Measurements from ENCODE around the gene PHOSPHO1.
A peak's percentile ranks its signal among the peaks of the same experiment; 100 is the strongest.

DNA sequence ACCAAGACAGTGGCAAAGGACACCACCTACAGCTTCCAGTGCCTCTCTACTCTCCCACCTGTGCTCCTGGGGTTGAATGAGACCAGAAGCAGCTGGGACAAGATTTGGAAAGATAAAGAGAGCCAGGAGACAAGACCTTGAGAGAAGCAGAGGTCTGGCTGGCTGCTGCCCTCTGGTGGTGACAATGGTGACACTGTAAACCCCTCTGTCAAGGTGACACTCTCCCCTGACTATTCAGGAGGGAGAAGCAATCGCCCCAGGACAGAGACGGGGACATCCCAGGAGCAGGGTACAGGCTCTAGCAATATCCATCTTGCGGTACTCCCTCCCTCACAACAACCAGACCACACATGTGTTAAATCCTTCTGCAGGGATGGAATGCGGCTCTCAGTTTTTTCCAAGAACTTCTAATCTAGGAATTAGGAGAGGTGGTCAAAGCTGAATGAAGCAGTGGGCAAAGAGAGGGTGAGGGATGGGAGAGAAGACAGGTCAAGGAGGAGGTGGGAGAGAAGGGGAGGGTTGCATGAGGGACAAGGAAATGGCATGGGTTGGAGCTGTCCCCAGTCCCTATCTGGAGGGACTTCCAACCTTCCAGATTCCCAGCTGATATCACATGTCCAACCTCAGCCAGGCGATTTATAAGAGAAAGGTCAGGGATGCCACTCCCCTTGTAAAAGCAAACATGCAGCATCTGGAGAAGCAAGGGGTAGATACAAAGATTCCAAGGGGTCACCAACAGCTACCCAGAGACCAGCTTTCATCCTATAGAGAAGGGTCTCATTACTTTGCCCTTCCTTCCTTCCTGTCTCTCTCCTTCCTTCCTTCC, 2.9 kb downstream of the PHOSPHO1 start:
- TF ChIP-seq, protein P1, sequence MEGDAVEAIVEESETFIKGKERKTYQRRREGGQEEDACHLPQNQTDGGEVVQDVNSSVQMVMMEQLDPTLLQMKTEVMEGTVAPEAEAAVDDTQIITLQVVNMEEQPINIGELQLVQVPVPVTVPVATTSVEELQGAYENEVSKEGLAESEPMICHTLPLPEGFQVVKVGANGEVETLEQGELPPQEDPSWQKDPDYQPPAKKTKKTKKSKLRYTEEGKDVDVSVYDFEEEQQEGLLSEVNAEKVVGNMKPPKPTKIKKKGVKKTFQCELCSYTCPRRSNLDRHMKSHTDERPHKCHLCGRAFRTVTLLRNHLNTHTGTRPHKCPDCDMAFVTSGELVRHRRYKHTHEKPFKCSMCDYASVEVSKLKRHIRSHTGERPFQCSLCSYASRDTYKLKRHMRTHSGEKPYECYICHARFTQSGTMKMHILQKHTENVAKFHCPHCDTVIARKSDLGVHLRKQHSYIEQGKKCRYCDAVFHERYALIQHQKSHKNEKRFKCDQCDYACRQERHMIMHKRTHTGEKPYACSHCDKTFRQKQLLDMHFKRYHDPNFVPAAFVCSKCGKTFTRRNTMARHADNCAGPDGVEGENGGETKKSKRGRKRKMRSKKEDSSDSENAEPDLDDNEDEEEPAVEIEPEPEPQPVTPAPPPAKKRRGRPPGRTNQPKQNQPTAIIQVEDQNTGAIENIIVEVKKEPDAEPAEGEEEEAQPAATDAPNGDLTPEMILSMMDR (IDR thresholded peaks at IDR 0.05) = peak; percentile 68 to 83 (median 75)
- TF ChIP-seq POLR2AphosphoS5 (IDR thresholded peaks at IDR 0.05) = no peak

All from upper lobe of left lung (tissue), 4 donors.